SK-N-SH (cell line): Measurements from ENCODE around the gene HEXB. TPM values are rescaled to one million over a fixed set of nuclear protein-coding genes. Genes with fewer than 3 reads are reported as not detected.

ENCODE experiments used
- CTCF ChIA-PET: fragments of 300-600, 350-600 bp; formaldehyde crosslinking; extraction: SDS; loops from one replicate; lab custom pipeline; 2021; lab: Yijun Ruan, JAX
- POLR2A ChIA-PET: fragments of 350-600 bp; sonication (Branson Sonifier 250); formaldehyde crosslinking; extraction: SDS; loops from one replicate; lab custom pipeline; 2020; ENCODE audit warnings: antibody characterized with exemption, inconsistent platforms; lab: Yijun Ruan, JAX
- DNase-seq: peaks from one replicate; pipeline ENCODE4 v3.0.0; 2012
- H2AFZ ChIP-seq: fragments of 200-600 bp; sonication (generic); 2 replicates; pipeline ENCODE4 v1.8.1; 2016; ENCODE audit warnings: antibody characterized with exemption, mild to moderate bottlenecking, low read depth
- H3F3A ChIP-seq: fragments of 200-600 bp; sonication (generic); replicated peaks from 2 replicates; pipeline ENCODE3; 2016; ENCODE audit warnings: antibody characterized with exemption, mild to moderate bottlenecking; ENCODE audit not compliant: insufficient read depth
- H3K27ac ChIP-seq, 2 experiments: fragments of 200-500 bp in 1 of 2; fragments of 200-600 bp in 1 of 2; sonication (Bioruptor generic) in 1 of 2; sonication (generic), shearing (Covaris generic) in 1 of 2; 2 replicates each; pipeline versions ENCODE4 v1.5.1 to v1.6.1; 2014 to 2016; ENCODE audit warnings: low read depth in 2 of 2, inconsistent platforms in 1 of 2, low read length in 1 of 2, mild to moderate bottlenecking in 1 of 2, mixed read lengths in 1 of 2
- H3K27me3 ChIP-seq: fragments of 200-600 bp; sonication (generic), shearing (Covaris generic); 2 replicates; pipeline ENCODE4 v1.6.1; 2016; ENCODE audit warnings: mixed run types; ENCODE audit not compliant: insufficient read depth
- H3K36me3 ChIP-seq, 2 experiments: fragments of 200-500 bp in 1 of 2; fragments of 200-600 bp in 1 of 2; sonication (Bioruptor generic) in 1 of 2; sonication (generic) in 1 of 2; replicated peaks in 1 of 2; 2 replicates each; pipeline versions ENCODE3 to v1.5.1; 2014 to 2016; ENCODE audit warnings: low read length in 1 of 2, mild to moderate bottlenecking in 1 of 2; ENCODE audit not compliant: insufficient read depth in 2 of 2, control insufficient read depth in 1 of 2
- H3K4me1 ChIP-seq, 2 experiments: fragments of 200-500 bp in 1 of 2; fragments of 200-600 bp in 1 of 2; sonication (Bioruptor generic) in 1 of 2; sonication (generic), shearing (Covaris generic) in 1 of 2; 2 replicates each; pipeline versions ENCODE4 v1.5.1 to v1.6.1; 2014 to 2016; ENCODE audit warnings: low read depth in 1 of 2, low read length in 1 of 2, mixed run types in 1 of 2; ENCODE audit not compliant: insufficient read depth in 2 of 2, control insufficient read depth in 1 of 2
- H3K4me2 ChIP-seq: fragments of 200-600 bp; sonication (generic), shearing (Covaris generic); 2 replicates; pipeline ENCODE4 v1.6.1; 2017; ENCODE audit warnings: mixed run types
- H3K4me3 ChIP-seq, 2 experiments: fragments of 200-500 bp in 1 of 2; fragments of 200-600 bp in 1 of 2; sonication (Bioruptor generic) in 1 of 2; sonication (generic), shearing (Covaris generic) in 1 of 2; 2 replicates each; pipeline versions ENCODE4 v1.5.1 to v1.8.1; 2014 to 2016; ENCODE audit warnings: low read depth in 2 of 2, inconsistent platforms in 1 of 2, low read length in 1 of 2, mild to moderate bottlenecking in 1 of 2, mixed read lengths in 1 of 2, moderate library complexity in 1 of 2
- H3K79me2 ChIP-seq: fragments of 200-600 bp; sonication (generic); 2 replicates; pipeline ENCODE4 v1.8.1; 2017; ENCODE audit warnings: mild to moderate bottlenecking; ENCODE audit not compliant: insufficient read depth
- H3K9ac ChIP-seq: fragments of 200-600 bp; sonication (generic); 2 replicates; pipeline ENCODE4 v1.6.1; 2017; ENCODE audit warnings: mixed run types
- H3K9me2 ChIP-seq: fragments of 200-600 bp; sonication (generic); 2 replicates; pipeline ENCODE4 v1.6.1; 2017; ENCODE audit warnings: mixed run types
- H3K9me3 ChIP-seq: fragments of 200-600 bp; sonication (generic); 2 replicates; pipeline ENCODE4 v1.6.1; 2017; ENCODE audit warnings: mixed run types, mild to moderate bottlenecking, moderate library complexity
- H4K20me1 ChIP-seq: fragments of 200-600 bp; sonication (generic); 2 replicates; pipeline ENCODE4 v1.6.1; 2017; ENCODE audit warnings: mild to moderate bottlenecking, mixed run types; ENCODE audit not compliant: insufficient read depth
- CHD2 ChIP-seq: fragments of 150-350 bp; IDR thresholded peaks from 2 replicates; pipeline ENCODE4 v1.6.1; 2018; ENCODE audit warnings: low read length; ENCODE audit not compliant: partially characterized antibody
- EP300 ChIP-seq, 2 experiments: IDR thresholded peaks; 2 replicates each; pipeline versions ENCODE4 v1.4.0 to v1.6.1; 2012; ENCODE audit warnings: borderline replicate concordance in 1 of 2, low read depth in 1 of 2, low read length in 1 of 2
- FOSL2 ChIP-seq: IDR thresholded peaks from 2 replicates; pipeline ENCODE4 v1.4.0; 2012; ENCODE audit warnings: low read depth, mild to moderate bottlenecking, moderate library complexity, borderline replicate concordance
- FOXM1 ChIP-seq: IDR thresholded peaks from 2 replicates; pipeline ENCODE4 v1.4.0; 2012; ENCODE audit warnings: low read depth, mild to moderate bottlenecking
- GABPA ChIP-seq: IDR thresholded peaks from 2 replicates; pipeline ENCODE4 v1.4.0; 2012; ENCODE audit warnings: low read depth, mild to moderate bottlenecking
- JUND ChIP-seq: IDR thresholded peaks from 2 replicates; pipeline ENCODE4 v1.4.0; 2012
- MEF2A ChIP-seq: IDR thresholded peaks from 2 replicates; pipeline ENCODE4 v1.4.0; 2012; ENCODE audit warnings: low read depth, borderline replicate concordance
- NRF1 ChIP-seq: IDR thresholded peaks from 2 replicates; pipeline ENCODE4 v1.6.1; 2012; ENCODE audit warnings: low read depth, mild to moderate bottlenecking, low read length
- SMC3 ChIP-seq: IDR thresholded peaks from 2 replicates; pipeline ENCODE4 v1.6.1; 2012; ENCODE audit warnings: low read depth, low read length, improper control_type of control experiment
- TAF1 ChIP-seq: IDR thresholded peaks from 2 replicates; pipeline ENCODE4 v1.6.1; 2012; ENCODE audit warnings: low read depth, mild to moderate bottlenecking, low read length, moderate library complexity, borderline replicate concordance
- TCF12 ChIP-seq: IDR thresholded peaks from 2 replicates; pipeline ENCODE4 v1.4.0; 2012
- TEAD4 ChIP-seq: IDR thresholded peaks from 2 replicates; pipeline ENCODE4 v1.4.0; 2012; ENCODE audit warnings: mild to moderate bottlenecking, borderline replicate concordance; ENCODE audit not compliant: insufficient read depth
- YY1 ChIP-seq: IDR thresholded peaks from 2 replicates; pipeline ENCODE4 v1.4.0; 2012; ENCODE audit warnings: low read depth, mild to moderate bottlenecking
- WGBS: methylation state at CpG from one replicate; pipeline ENCODE4 v1.1.6; 2017; ENCODE audit warnings: low lambda C conversion rate; 5-methylcytosine and 5-hydroxymethylcytosine counted together
- polyA plus RNA-seq, 3 experiments: library from polyadenylated mRNA; depleted of rRNA; stranded (reverse); fragments of >200 nt; gene quantifications; 2 replicates each; pipeline ENCODE4 v1.2.3, GENCODE V29; 2012
- TF ChIP-seq, protein P1 (sequence below): IDR thresholded peaks from 2 replicates; pipeline ENCODE4 v1.6.1; 2012; ENCODE audit warnings: mild to moderate bottlenecking, low read depth, low read length, moderate library complexity
- TF ChIP-seq, protein P2 (sequence below): fragments of 200-600 bp; sonication (generic); IDR thresholded peaks from 2 replicates; pipeline ENCODE4 v1.6.1; 2017; ENCODE audit warnings: antibody characterized with exemption, mild to moderate bottlenecking, moderate library complexity
- TF ChIP-seq, protein P3 (sequence below): fragments of 150-350 bp; IDR thresholded peaks from 2 replicates; pipeline ENCODE4 v1.6.1; 2016; ENCODE audit warnings: mild to moderate bottlenecking, low read depth, low read length
- TF ChIP-seq, protein P4 (sequence below): IDR thresholded peaks from 2 replicates; pipeline ENCODE4 v1.4.0; 2012; ENCODE audit warnings: low read depth, borderline replicate concordance
- TF ChIP-seq, protein P5 (sequence below): IDR thresholded peaks from 2 replicates; pipeline ENCODE4 v1.4.0; 2012; ENCODE audit warnings: low read depth
- TF ChIP-seq, protein P6 (sequence below): IDR thresholded peaks from 2 replicates; pipeline ENCODE4; 2012

Gene HEXB
- polyA plus RNA-seq, 1 of the 3 experiments (the other 2 are of a cell fraction), result 75.8 TPM

DNA sequence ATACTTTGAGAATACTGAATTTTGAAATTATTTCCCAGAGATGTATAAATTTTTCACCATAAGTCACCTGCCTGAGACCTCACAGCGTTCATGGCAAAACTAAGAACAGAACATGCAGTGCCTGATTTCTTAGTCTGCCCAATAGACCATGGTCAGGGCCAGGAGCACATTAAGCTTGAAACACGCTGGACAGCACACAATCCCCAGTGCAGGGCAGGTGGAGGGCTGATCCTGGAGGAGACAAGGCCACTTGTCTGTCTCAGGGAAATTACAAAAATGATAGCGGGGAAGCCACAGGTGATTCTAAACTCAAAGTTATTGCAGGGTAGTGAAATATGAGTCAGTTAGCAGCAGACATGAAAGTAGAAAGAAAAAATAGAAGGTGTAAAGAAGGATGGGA, 25.9 kb upstream of the HEXB start:
- TF ChIP-seq, protein P1, sequence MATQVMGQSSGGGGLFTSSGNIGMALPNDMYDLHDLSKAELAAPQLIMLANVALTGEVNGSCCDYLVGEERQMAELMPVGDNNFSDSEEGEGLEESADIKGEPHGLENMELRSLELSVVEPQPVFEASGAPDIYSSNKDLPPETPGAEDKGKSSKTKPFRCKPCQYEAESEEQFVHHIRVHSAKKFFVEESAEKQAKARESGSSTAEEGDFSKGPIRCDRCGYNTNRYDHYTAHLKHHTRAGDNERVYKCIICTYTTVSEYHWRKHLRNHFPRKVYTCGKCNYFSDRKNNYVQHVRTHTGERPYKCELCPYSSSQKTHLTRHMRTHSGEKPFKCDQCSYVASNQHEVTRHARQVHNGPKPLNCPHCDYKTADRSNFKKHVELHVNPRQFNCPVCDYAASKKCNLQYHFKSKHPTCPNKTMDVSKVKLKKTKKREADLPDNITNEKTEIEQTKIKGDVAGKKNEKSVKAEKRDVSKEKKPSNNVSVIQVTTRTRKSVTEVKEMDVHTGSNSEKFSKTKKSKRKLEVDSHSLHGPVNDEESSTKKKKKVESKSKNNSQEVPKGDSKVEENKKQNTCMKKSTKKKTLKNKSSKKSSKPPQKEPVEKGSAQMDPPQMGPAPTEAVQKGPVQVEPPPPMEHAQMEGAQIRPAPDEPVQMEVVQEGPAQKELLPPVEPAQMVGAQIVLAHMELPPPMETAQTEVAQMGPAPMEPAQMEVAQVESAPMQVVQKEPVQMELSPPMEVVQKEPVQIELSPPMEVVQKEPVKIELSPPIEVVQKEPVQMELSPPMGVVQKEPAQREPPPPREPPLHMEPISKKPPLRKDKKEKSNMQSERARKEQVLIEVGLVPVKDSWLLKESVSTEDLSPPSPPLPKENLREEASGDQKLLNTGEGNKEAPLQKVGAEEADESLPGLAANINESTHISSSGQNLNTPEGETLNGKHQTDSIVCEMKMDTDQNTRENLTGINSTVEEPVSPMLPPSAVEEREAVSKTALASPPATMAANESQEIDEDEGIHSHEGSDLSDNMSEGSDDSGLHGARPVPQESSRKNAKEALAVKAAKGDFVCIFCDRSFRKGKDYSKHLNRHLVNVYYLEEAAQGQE, result peak; percentile 78; the same call in 1 of the 2 replicates
- TF ChIP-seq GABPA (no peak), TCF12 (no peak)
- no peak overlapping the region for H2AFZ ChIP-seq
- ChIA-PET CTCF (interaction anchor here (1.3 to 2.6 kb wide), 4 partner anchors 10 to 260 kb away, joined by 3 to 12 read pairs (median 10); no protein-coding TSS in a partner anchor), POLR2A (no interaction called here)
- H3K27ac ChIP-seq, result no peak overlapping the region
- DNase-seq, result no peak
- no peaks in the 10 kb centered on the region for H3K9me2 ChIP-seq
- 71% methylated on average over 3 of the region's 3 CpGs for whole genome bisulfite sequencing
- no peak overlapping the region for H3K4me2 ChIP-seq
- no peaks in the 10 kb centered on the region for H3K27me3 ChIP-seq
- H3K36me3 ChIP-seq, result no peaks in the 10 kb centered on the region
- no peaks in the 10 kb centered on the region for H3K4me1 ChIP-seq
- H3K9me3 ChIP-seq, result no peaks in the 10 kb centered on the region
- H4K20me1 ChIP-seq, result no peaks in the 10 kb centered on the region
- H3K4me3 ChIP-seq, result no peak overlapping the region
- H3K9ac ChIP-seq, result no peak overlapping the region
- no peaks in the 10 kb centered on the region for H3F3A ChIP-seq
- H3K79me2 ChIP-seq, result no peaks in the 10 kb centered on the region

DNA sequence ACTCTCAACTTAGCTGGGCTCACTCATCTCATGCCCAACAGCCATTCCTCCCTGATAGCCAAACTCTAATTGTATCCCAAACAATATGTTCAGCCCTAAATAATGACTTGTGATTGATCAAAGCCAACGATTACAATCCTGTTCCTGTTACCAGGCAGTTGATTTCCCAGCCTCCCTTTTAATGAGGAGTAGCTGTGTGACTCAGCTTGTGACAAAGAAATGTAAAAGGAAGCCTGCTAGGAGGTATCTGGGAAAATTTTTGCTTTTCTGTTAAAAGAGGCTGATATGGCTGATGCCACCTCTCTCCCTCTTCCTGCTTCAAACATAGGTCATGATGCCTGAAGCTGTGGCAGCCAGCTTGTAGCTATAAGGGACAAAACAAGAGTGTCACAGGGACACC, 24.9 kb upstream of the HEXB start:
- Histone ChIP-seq H3K36me3 (no peaks in the 10 kb centered on the region), H3K27me3 (no peaks in the 10 kb centered on the region), H3K4me1 (no peaks in the 10 kb centered on the region), H2AFZ (peak overlapping the region; percentile 52), H3K9me2 (no peaks in the 10 kb centered on the region), H4K20me1 (no peaks in the 10 kb centered on the region), H3K9ac (no peak overlapping the region), H3K4me3 (no peak overlapping the region), H3K9me3 (no peaks in the 10 kb centered on the region), H3K4me2 (no peak overlapping the region), H3K27ac (peak overlapping the region in 1 of 2 experiments; percentile 33; a peak in 1 of 4 replicates), H3K79me2 (no peaks in the 10 kb centered on the region), H3F3A (no peaks in the 10 kb centered on the region)
- 45% methylated on average over 1 of the region's 1 CpG for WGBS
- POLR2A ChIA-PET, result no interaction called here
- no peak for DNase-seq
- CTCF ChIA-PET, result interaction anchor here (0.7 to 3.6 kb wide), 4 partner anchors 11 to 758 kb away, joined by 3 to 22 read pairs (median 6); no protein-coding TSS in a partner anchor
- TF ChIP-seq, protein P2, sequence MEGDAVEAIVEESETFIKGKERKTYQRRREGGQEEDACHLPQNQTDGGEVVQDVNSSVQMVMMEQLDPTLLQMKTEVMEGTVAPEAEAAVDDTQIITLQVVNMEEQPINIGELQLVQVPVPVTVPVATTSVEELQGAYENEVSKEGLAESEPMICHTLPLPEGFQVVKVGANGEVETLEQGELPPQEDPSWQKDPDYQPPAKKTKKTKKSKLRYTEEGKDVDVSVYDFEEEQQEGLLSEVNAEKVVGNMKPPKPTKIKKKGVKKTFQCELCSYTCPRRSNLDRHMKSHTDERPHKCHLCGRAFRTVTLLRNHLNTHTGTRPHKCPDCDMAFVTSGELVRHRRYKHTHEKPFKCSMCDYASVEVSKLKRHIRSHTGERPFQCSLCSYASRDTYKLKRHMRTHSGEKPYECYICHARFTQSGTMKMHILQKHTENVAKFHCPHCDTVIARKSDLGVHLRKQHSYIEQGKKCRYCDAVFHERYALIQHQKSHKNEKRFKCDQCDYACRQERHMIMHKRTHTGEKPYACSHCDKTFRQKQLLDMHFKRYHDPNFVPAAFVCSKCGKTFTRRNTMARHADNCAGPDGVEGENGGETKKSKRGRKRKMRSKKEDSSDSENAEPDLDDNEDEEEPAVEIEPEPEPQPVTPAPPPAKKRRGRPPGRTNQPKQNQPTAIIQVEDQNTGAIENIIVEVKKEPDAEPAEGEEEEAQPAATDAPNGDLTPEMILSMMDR, result no peak
- TF ChIP-seq JUND (no peak), NRF1 (no peak), FOSL2 (no peak), SMC3 (no peak), CHD2 (no peak), EP300 (IDR thresholded peaks at IDR 0.05; ENCODE audit: borderline replicate concordance in 1 of 2, low read depth in 1 of 2, low read length in 1 of 2) (no peak), YY1 (no peak), FOXM1 (no peak), TAF1 (no peak), TEAD4 (no peak), MEF2A (no peak)
- TF ChIP-seq, protein P3, sequence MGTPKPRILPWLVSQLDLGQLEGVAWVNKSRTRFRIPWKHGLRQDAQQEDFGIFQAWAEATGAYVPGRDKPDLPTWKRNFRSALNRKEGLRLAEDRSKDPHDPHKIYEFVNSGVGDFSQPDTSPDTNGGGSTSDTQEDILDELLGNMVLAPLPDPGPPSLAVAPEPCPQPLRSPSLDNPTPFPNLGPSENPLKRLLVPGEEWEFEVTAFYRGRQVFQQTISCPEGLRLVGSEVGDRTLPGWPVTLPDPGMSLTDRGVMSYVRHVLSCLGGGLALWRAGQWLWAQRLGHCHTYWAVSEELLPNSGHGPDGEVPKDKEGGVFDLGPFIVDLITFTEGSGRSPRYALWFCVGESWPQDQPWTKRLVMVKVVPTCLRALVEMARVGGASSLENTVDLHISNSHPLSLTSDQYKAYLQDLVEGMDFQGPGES, result no peak
- TF ChIP-seq, protein P4, sequence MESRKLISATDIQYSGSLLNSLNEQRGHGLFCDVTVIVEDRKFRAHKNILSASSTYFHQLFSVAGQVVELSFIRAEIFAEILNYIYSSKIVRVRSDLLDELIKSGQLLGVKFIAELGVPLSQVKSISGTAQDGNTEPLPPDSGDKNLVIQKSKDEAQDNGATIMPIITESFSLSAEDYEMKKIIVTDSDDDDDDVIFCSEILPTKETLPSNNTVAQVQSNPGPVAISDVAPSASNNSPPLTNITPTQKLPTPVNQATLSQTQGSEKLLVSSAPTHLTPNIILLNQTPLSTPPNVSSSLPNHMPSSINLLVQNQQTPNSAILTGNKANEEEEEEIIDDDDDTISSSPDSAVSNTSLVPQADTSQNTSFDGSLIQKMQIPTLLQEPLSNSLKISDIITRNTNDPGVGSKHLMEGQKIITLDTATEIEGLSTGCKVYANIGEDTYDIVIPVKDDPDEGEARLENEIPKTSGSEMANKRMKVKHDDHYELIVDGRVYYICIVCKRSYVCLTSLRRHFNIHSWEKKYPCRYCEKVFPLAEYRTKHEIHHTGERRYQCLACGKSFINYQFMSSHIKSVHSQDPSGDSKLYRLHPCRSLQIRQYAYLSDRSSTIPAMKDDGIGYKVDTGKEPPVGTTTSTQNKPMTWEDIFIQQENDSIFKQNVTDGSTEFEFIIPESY, result no peak
- TF ChIP-seq, protein P5, sequence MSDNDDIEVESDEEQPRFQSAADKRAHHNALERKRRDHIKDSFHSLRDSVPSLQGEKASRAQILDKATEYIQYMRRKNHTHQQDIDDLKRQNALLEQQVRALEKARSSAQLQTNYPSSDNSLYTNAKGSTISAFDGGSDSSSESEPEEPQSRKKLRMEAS, result no peak
- TF ChIP-seq, protein P6, sequence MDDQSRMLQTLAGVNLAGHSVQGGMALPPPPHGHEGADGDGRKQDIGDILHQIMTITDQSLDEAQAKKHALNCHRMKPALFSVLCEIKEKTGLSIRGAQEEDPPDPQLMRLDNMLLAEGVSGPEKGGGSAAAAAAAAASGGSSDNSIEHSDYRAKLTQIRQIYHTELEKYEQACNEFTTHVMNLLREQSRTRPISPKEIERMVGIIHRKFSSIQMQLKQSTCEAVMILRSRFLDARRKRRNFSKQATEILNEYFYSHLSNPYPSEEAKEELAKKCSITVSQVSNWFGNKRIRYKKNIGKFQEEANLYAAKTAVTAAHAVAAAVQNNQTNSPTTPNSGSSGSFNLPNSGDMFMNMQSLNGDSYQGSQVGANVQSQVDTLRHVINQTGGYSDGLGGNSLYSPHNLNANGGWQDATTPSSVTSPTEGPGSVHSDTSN, result no peak
